DOHH2 (cell line): ENCODE measurements around the gene DDR2.

Source experiments
- H3F3A ChIP-seq: fragments of 200-600 bp; sonication (generic), shearing (Covaris generic); 2 replicates; pipeline ENCODE4 v1.6.0; 2016; ENCODE audit warnings: antibody characterized with exemption, mild to moderate bottlenecking; ENCODE audit not compliant: control insufficient read depth, insufficient read depth
- H3K27ac ChIP-seq: fragments of 200-600 bp; sonication (generic); 2 replicates; pipeline ENCODE4 v1.5.1; 2014; ENCODE audit warnings: low read depth, mild to moderate bottlenecking, low read length, moderate library complexity
- H3K27me3 ChIP-seq: fragments of 200-600 bp; sonication (generic); 2 replicates; pipeline ENCODE4 v1.6.1; 2014; ENCODE audit warnings: mild to moderate bottlenecking, low read length, mixed read lengths; ENCODE audit not compliant: control insufficient read depth
- H3K36me3 ChIP-seq: fragments of 200-600 bp; sonication (generic); 2 replicates; pipeline ENCODE4 v1.6.1; 2014; ENCODE audit warnings: mild to moderate bottlenecking, low read length, moderate library complexity, mixed read lengths; ENCODE audit not compliant: control insufficient read depth
- H3K4me1 ChIP-seq: fragments of 200-600 bp; sonication (generic); 2 replicates; pipeline ENCODE4 v1.6.1; 2014; ENCODE audit warnings: mild to moderate bottlenecking, low read length, mixed read lengths; ENCODE audit not compliant: control insufficient read depth
- H3K4me2 ChIP-seq: fragments of 200-600 bp; sonication (generic); 2 replicates; pipeline ENCODE4 v1.6.0; 2014; ENCODE audit warnings: mild to moderate bottlenecking, low read length, moderate library complexity
- H3K4me3 ChIP-seq: fragments of 200-600 bp; sonication (generic); 2 replicates; pipeline ENCODE4 v1.5.1; 2014; ENCODE audit warnings: mild to moderate bottlenecking, low read length, mixed read lengths
- H3K79me2 ChIP-seq: fragments of 200-600 bp; sonication (generic); 2 replicates; pipeline ENCODE4 v1.6.1; 2014; ENCODE audit warnings: mild to moderate bottlenecking, low read length, mixed read lengths; ENCODE audit not compliant: control insufficient read depth
- H3K9me2 ChIP-seq: fragments of 200-600 bp; sonication (generic); replicated peaks from 2 replicates; pipeline ENCODE4 v1.6.1; 2014; ENCODE audit warnings: mild to moderate bottlenecking, low read length, mixed read lengths; ENCODE audit not compliant: control insufficient read depth
- H3K9me3 ChIP-seq: fragments of 200-600 bp; sonication (generic); 2 replicates; pipeline ENCODE4 v1.6.1; 2014; ENCODE audit warnings: antibody characterized with exemption, low read length, mixed read lengths; ENCODE audit not compliant: control insufficient read depth, insufficient read depth
- H4K20me1 ChIP-seq: fragments of 200-600 bp; sonication (generic); 2 replicates; pipeline ENCODE4 v1.6.0; 2014; ENCODE audit warnings: low read depth, mild to moderate bottlenecking, antibody characterized with exemption, low read length, moderate library complexity; ENCODE audit not compliant: control insufficient read depth, insufficient read depth
- EZH2phosphoT487 ChIP-seq: fragments of 200-600 bp; sonication (generic); IDR thresholded peaks from 2 replicates; pipeline ENCODE4 v1.6.1; 2017; ENCODE audit warnings: borderline replicate concordance, mild to moderate bottlenecking, antibody characterized with exemption, low read length, moderate library complexity, mixed read lengths
- TF ChIP-seq, protein P1 (sequence below): fragments of 200-600 bp; sonication (generic); IDR thresholded peaks from one replicate; pipeline ENCODE4 v1.5.1; 2014; ENCODE audit warnings: antibody characterized with exemption, mild to moderate bottlenecking, low read depth, low read length; ENCODE audit not compliant: poor library complexity, severe bottlenecking

Gene DDR2

GRCh38 chr1:162629077-162629627 is 3.1 kb upstream of the DDR2 start:
- Histone ChIP-seq H3F3A (no peaks in the 10 kb centered on the region), H3K9me2 (no peaks in the 10 kb centered on the region), H3K36me3 (no peaks in the 10 kb centered on the region), H3K79me2 (no peaks in the 10 kb centered on the region), H3K4me3 (no peak overlapping the region), H3K9me3 (no peaks in the 10 kb centered on the region), H3K4me1 (no peaks in the 10 kb centered on the region), H3K4me2 (no peak overlapping the region), H3K27ac (no peak overlapping the region), H4K20me1 (no peaks in the 10 kb centered on the region), H3K27me3 (peaks cover 27% of the 10 kb centered on the region)
- TF ChIP-seq, protein P1, sequence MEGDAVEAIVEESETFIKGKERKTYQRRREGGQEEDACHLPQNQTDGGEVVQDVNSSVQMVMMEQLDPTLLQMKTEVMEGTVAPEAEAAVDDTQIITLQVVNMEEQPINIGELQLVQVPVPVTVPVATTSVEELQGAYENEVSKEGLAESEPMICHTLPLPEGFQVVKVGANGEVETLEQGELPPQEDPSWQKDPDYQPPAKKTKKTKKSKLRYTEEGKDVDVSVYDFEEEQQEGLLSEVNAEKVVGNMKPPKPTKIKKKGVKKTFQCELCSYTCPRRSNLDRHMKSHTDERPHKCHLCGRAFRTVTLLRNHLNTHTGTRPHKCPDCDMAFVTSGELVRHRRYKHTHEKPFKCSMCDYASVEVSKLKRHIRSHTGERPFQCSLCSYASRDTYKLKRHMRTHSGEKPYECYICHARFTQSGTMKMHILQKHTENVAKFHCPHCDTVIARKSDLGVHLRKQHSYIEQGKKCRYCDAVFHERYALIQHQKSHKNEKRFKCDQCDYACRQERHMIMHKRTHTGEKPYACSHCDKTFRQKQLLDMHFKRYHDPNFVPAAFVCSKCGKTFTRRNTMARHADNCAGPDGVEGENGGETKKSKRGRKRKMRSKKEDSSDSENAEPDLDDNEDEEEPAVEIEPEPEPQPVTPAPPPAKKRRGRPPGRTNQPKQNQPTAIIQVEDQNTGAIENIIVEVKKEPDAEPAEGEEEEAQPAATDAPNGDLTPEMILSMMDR: no peak
- no peak for TF ChIP-seq EZH2phosphoT487

DNA sequence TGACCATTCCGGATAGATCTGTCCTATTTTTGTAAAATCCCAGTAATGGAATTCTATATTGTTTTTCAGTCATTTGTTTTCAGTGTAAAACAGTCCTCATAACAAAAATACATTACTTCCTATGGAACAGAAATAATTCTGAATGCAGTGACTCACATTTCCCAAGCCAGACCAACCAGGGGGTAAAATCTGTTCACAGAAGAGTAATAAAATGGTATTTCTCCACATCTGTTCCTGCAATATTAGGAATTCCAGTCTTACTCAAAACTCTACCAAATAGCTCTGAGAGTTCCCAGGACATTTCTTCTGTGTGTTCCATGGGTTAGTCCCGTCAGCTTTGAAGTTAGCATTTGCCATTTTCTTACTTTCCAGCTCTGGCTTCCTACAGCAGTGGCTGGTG is 2.6 kb upstream of the DDR2 start:
- TF ChIP-seq, protein P1: no peak
- no peak for TF ChIP-seq EZH2phosphoT487
- Histone ChIP-seq H4K20me1 (no peaks in the 10 kb centered on the region), H3F3A (no peaks in the 10 kb centered on the region), H3K27me3 (peaks cover 26% of the 10 kb centered on the region), H3K9me3 (no peaks in the 10 kb centered on the region), H3K27ac (no peak overlapping the region), H3K36me3 (no peaks in the 10 kb centered on the region), H3K4me1 (no peaks in the 10 kb centered on the region), H3K4me3 (no peak overlapping the region), H3K79me2 (no peaks in the 10 kb centered on the region), H3K4me2 (no peak overlapping the region), H3K9me2 (no peaks in the 10 kb centered on the region)

DNA sequence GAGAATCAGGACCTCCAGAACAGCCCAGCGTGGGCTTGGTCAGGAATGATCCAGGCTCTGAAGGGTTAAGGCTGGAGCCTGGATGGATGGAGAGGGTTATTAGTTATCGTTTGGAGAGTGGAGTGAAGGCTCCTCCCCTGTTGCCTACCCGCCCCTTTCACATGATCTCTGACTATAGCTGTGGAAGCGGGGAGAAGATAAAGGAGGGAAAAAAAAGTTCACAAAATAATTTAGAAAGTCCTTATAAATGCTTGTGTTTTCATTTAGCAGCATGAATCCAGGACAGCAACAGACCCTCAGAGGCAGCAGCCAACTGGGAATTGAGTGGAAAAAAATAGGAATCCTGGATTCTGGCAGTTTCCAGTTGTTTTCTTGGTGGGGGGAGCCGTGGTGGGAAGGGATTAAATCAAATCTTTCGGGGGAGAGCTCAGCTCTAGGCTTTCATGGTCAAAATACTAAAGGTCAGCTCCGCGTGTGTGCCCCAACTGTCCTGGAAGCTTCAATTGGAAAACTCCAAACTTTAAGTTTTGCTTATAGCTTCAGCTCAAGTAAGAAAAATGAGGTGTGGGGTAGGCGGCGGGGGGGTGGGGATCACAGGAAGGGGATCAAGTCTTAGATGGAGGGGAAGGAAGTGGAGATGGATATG is 595 bp upstream of the DDR2 start:
- Histone ChIP-seq H3K27ac (no peak overlapping the region), H3F3A (no peaks in the 10 kb centered on the region), H3K4me3 (no peak overlapping the region), H3K27me3 (peaks cover 21% of the 10 kb centered on the region), H3K36me3 (no peaks in the 10 kb centered on the region), H3K9me3 (no peaks in the 10 kb centered on the region), H3K4me1 (no peaks in the 10 kb centered on the region), H3K9me2 (no peaks in the 10 kb centered on the region), H4K20me1 (no peaks in the 10 kb centered on the region), H3K79me2 (no peaks in the 10 kb centered on the region), H3K4me2 (no peak overlapping the region)
- no peak for TF ChIP-seq EZH2phosphoT487
- TF ChIP-seq, protein P1: no peak
